Measurements from ENCODE around the gene CHCHD1. TPM values are rescaled to one million over a fixed set of nuclear protein-coding genes. Genes with fewer than 3 reads are reported as not detected.

CHCHD1 gene
- polyA plus RNA-seq, 3 donors, result 15.0 to 85.0 (median 72.3) TPM

- no peaks in the 10 kb centered on the region for H4K20me1 ChIP-seq (ENCODE audit: insufficient read depth, low read length)
- H3K27me3 Mint-ChIP-seq (ENCODE audit: low read depth in 3 of 3), result peaks cover 0 to 4% (median 0%) of the 10 kb centered on the region in 3 donors
- peaks cover 46 to 63% of the 10 kb centered on the region in 2 donors for H3K36me3 Mint-ChIP-seq
- peak overlapping the region; percentile 14 to 61 for H3K27ac ChIP-seq (ENCODE audit: low read depth in 1 of 2, low read length in 2 of 2)
- TF ChIP-seq, protein P1, sequence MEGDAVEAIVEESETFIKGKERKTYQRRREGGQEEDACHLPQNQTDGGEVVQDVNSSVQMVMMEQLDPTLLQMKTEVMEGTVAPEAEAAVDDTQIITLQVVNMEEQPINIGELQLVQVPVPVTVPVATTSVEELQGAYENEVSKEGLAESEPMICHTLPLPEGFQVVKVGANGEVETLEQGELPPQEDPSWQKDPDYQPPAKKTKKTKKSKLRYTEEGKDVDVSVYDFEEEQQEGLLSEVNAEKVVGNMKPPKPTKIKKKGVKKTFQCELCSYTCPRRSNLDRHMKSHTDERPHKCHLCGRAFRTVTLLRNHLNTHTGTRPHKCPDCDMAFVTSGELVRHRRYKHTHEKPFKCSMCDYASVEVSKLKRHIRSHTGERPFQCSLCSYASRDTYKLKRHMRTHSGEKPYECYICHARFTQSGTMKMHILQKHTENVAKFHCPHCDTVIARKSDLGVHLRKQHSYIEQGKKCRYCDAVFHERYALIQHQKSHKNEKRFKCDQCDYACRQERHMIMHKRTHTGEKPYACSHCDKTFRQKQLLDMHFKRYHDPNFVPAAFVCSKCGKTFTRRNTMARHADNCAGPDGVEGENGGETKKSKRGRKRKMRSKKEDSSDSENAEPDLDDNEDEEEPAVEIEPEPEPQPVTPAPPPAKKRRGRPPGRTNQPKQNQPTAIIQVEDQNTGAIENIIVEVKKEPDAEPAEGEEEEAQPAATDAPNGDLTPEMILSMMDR (IDR thresholded peaks at IDR 0.05), result no peak
- no peaks in the 10 kb centered on the region for H3K9me3 ChIP-seq (replicated peaks in 1 of 2; ENCODE audit: control insufficient read depth in 1 of 2, insufficient read depth in 1 of 2, low read length in 2 of 2)
- H3K4me1 Mint-ChIP-seq, result peaks cover 51% of the 10 kb centered on the region
- no peaks in the 10 kb centered on the region for H3K9me3 Mint-ChIP-seq
- peaks cover 46 to 53% of the 10 kb centered on the region in 2 donors for H3K4me1 ChIP-seq (ENCODE audit: control insufficient read depth in 1 of 2, insufficient read depth in 2 of 2, low read length in 2 of 2)
- peak overlapping the region in 1 of 3 experiments; percentile 1 for H3K4me3 ChIP-seq (replicated peaks in 1 of 3; ENCODE audit: low read depth in 2 of 3, low read length in 3 of 3)
- no peak overlapping the region for H3K4me3 Mint-ChIP-seq
- no peak for DNase-seq
- intact Hi-C loops (cut with micrococcal nuclease), result no loop called here
- H3K27ac Mint-ChIP-seq, result peak overlapping the region in 5 of 7 donors; percentile 32 to 87 (median 63)
- WGBS (ENCODE audit: insufficient coverage), result 95% methylated on average over 19 of the region's 20 CpGs
- peak overlapping the region; percentile 4 for H3K4me2 ChIP-seq (replicated peaks; ENCODE audit: extremely low read depth, low read length, poor library complexity, severe bottlenecking)
- H2AFZ ChIP-seq (ENCODE audit: insufficient read depth, low read depth, low read length, poor library complexity, severe bottlenecking), result no peak overlapping the region
- no peaks in the 10 kb centered on the region for H3K79me2 ChIP-seq (ENCODE audit: insufficient read depth, low read length)
- peaks cover 34 to 52% of the 10 kb centered on the region in 2 donors for H3K36me3 ChIP-seq (replicated peaks in 1 of 2; ENCODE audit: control insufficient read depth in 1 of 2, insufficient read depth in 2 of 2, low read length in 2 of 2)
- peak overlapping the region; percentile 6 for H3K9ac ChIP-seq (ENCODE audit: insufficient read depth, low read length, poor library complexity, severe bottlenecking)
- H3K27me3 ChIP-seq (ENCODE audit: control insufficient read depth in 2 of 2, insufficient read depth in 2 of 2, low read length in 2 of 2), result no peaks in the 10 kb centered on the region
Measured at GRCh38 chr10:73819513-73820093, 37.8 kb downstream of the CHCHD1 start.

DNA sequence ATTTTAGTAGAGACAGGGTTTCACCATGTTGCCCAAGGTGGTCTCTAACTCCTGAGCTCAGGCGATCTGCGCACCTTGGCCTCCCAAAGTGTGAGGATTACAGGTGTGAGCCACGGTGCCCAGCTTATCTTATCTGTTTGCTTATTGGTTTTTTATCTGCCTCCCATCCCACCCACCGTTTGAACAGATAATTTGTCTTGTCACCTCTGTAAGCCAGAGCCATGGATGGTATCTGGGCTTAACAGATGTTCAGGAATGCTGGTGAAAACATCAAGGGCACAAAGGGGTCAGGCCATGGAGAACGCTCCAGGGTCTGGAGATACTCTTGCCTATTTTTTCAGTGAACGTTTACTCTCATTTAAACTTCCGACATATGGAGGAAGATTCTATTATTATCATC, 41.5 kb downstream of the CHCHD1 start:
- no peak for DNase-seq
- H3K9me3 ChIP-seq (replicated peaks in 1 of 2; ENCODE audit: control insufficient read depth in 1 of 2, insufficient read depth in 1 of 2, low read length in 2 of 2), result no peaks in the 10 kb centered on the region
- Mint-ChIP-seq H3K27ac (no peak overlapping the region), H3K4me3 (no peak overlapping the region), H3K9me3 (no peaks in the 10 kb centered on the region), H3K4me1 (peaks cover 20% of the 10 kb centered on the region), H3K27me3 (ENCODE audit: low read depth in 3 of 3) (peaks cover 0 to 3% (median 0%) of the 10 kb centered on the region in 3 donors), H3K36me3 (peaks cover 63 to 80% of the 10 kb centered on the region in 2 donors)
- H3K4me3 ChIP-seq (replicated peaks in 1 of 3; ENCODE audit: low read depth in 2 of 3, low read length in 3 of 3), result no peak overlapping the region
- TF ChIP-seq, protein P1 (IDR thresholded peaks at IDR 0.05), result no peak
- H3K79me2 ChIP-seq (ENCODE audit: insufficient read depth, low read length), result no peaks in the 10 kb centered on the region
- no peaks in the 10 kb centered on the region for H3K27me3 ChIP-seq (ENCODE audit: control insufficient read depth in 2 of 2, insufficient read depth in 2 of 2, low read length in 2 of 2)
- H2AFZ ChIP-seq (ENCODE audit: insufficient read depth, low read depth, low read length, poor library complexity, severe bottlenecking), result no peak overlapping the region
- no peak overlapping the region for H3K9ac ChIP-seq (ENCODE audit: insufficient read depth, low read length, poor library complexity, severe bottlenecking)
- H4K20me1 ChIP-seq (ENCODE audit: insufficient read depth, low read length), result no peaks in the 10 kb centered on the region
- peaks cover 14 to 18% of the 10 kb centered on the region in 2 donors for H3K4me1 ChIP-seq (ENCODE audit: control insufficient read depth in 1 of 2, insufficient read depth in 2 of 2, low read length in 2 of 2)
- peaks cover 55 to 76% of the 10 kb centered on the region in 2 donors for H3K36me3 ChIP-seq (replicated peaks in 1 of 2; ENCODE audit: control insufficient read depth in 1 of 2, insufficient read depth in 2 of 2, low read length in 2 of 2)
- intact Hi-C loops (cut with micrococcal nuclease), result no loop called here
- no peak overlapping the region for H3K27ac ChIP-seq (ENCODE audit: low read depth in 1 of 2, low read length in 2 of 2)
- WGBS (ENCODE audit: insufficient coverage), result 100% methylated on average over 3 of the region's 7 CpGs
- no peak overlapping the region for H3K4me2 ChIP-seq (replicated peaks; ENCODE audit: extremely low read depth, low read length, poor library complexity, severe bottlenecking)
